Activated CD4-positive, CD25-positive, alpha-beta regulatory T cell treated with anti-CD3 and anti-CD28 coated beads, Interleukin-2, amount 50 U/mL, for 24 hours (primary cell): ENCODE data around the gene PCGF3.
"Not testable (repeated sequence)": the region's sequence is repeated elsewhere in the genome, so short reads cannot be mapped to it uniquely, and the experiment has no call there.

ENCODE experiments used
- ATAC-seq, 2 donors: fragments of 150-1000 bp; cut with Tn5 transposase; one replicate each; pipeline ENCODE4 v1.10.0; 2021; ENCODE audit warnings: mild to moderate bottlenecking in 1 of 2, moderate library complexity in 1 of 2

Gene PCGF3

GRCh38 chr4:683982-684622, 21.5 kb upstream of the PCGF3 start:
- ATAC-seq, result no peak

DNA sequence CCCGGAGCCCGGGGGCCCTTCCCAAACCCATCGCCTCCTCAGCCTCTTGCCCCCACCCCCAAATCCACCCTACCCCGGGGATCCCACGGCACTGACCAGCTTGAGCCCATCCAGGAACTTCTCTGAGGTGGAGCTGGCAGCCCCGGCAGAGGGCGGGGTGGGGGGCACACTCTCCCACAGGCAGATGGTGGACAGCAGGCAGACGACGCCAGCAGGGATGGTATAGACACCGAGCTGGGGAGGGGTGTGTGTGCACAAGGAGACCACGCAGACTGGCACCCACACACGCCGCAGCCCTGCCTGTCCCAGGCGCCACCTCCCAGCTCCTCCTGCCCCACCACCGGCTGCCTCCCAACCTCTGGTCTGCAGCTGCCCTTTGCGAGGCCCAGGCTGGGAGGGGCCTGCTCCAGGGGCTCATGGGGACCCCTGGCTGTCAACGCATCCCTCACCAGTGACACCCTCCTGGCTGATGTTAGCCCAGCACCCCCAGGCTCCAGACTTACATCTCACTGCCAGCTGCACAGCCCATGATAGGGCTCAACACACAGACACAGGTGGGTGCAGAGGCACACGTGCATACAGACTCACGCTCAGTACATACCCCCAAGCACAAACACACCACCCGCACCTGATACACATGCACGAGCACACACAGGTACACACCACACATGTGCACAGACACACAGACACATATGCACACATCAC, 20.9 kb upstream of the PCGF3 start:
- no peak for ATAC-seq

DNA sequence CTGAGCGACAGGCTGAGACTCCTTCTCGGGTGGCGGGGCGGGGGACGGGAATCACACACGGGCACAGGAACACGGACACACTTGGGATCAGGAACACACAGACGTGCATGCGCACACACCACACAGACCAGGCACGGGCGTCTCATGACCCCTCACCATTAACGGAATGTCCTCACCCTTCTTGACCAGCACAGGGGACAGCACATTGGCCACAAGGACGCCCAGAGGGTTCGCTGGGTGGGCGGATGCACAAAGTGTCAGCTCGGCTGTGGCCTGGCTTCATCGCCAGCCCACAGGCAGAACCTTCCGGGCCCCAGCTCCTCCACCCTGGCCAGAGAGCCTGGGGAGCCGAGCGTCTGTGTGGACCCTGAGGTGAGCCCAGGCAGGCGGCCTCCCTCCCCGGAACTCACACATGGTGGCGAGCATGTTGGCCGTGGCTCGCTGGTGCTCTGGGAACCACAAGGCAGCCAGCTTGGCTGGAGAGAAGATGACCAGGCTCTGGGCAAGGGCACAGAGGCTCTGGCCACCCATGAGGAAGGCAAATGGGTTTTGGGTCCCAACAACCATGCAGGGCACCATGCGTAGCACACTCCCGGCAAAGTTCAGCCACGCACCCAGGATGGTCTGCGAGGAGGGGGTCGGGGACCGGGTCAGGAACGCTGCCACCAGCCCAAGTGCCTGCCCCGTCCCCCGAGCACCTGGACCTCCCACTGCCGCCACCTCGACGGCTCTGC, 19.8 kb upstream of the PCGF3 start:
- no peak for ATAC-seq

DNA sequence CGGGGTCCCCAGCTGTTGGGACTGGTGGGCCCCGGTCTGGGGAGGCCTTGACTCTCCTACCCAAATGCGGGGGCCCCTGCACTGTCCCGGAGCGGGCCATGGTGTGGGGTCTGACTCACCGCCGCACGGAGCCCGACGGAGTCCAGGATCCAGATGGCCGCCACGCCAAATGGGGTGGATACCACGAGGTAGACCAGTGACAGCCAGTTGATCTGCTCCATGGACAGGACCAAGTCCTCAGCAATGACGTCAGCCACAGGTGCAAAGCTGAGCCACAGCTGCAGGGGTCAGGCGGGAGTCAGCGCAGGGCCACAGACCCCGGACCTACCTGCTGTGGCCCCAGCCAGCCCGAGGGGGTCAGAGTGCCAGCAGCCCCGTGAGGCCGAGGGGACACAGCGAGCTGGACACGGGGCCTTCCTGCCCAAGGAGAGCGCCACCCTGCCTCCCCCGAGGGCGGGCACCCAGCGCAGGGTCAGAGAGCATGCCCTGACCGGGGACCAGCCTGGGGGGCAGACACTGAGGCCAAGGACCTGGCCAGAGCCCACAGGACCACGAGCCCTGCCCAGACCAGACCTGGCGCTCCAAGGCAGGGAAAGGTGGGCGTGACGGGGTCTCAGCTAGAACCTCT, 19.1 kb upstream of the PCGF3 start:
- ATAC-seq, result no peak

- no peak for ATAC-seq
Measured at GRCh38 chr4:687048-687970, 18.3 kb upstream of the PCGF3 start.

DNA sequence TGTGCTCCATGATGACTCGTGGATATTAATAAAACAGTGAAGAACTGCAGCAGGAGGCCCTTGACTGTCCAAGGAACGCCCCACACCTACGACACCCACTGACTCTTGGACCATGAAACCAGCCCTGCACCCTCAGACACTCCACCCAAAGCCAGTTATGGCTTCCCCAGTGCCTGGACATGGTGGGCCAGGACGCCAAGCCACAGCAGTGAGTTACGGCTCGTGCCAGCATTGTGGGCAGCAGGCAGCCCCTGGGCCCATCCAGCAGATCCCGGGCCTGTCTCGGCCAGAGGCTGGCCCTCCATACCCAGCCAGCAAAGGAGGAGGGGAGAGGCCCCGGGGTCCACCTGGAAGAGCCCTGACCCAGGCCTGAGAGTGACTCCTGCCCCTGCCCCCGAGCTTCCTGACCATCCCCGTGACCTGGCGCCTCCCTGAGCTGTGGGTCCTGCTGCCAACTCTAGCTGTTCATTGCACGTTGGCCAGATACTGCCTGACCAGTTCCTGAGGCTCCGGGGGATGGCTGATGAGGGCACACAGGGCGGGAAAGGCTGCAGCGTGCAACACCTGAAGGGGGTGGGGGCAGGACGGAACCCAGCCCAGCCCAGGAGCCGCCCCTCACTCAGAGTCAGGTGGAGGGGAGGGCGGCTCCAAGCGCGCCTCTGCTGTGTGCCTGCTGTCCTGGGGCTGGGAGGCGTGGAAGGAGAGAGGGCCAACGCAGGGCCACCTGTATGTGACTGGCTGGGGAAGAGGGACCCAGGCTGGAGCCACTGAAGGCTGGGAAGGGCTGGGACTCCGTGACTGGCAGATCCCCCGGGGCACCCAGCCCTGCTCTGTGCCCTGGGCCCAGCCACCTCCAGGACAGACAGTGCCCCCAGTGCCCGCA, 17.4 kb upstream of the PCGF3 start:
- peak in 1 of 2 donors; percentile 11 for ATAC-seq

DNA sequence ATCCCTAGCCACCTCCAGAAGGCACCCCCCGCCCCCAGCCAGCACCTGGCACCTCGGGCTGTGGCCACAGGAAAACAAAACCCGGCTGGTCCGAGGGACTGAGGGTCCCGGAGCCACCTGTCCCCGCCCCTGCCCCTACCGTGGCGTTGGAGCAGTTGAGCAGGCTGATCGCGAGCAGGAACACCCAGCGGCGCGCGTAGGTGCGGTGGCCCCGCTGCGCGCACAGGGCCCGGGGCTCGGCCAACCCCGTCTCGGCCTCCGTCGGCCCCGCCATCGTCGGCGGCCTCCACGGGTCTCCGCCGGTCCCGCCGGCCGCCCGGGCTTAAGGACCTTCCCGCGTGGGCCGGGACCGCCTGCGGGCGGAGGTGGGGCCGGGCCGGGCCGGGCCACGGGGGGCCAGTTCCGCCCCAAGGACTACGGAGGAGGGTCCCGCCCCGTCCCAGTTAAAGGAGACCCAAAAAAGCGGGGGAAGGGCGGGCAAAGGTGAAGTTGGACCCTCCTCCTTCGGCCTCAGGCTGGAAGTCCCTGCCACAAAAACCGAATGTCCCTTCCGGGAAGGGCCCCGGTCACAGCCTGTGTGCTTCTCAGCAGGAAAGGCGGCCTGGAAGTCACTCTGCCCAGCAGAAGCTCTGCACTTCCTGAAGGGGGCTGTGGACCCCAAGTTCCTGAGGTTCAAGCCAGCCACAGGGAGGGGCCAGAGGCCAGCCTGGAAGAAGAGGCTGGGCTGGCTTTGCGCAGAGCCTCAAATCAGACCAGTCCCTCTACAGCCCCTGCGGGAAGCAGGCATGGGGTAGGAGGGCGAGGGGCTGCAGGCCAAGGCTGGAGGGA, 16.6 kb upstream of the PCGF3 start, which contains the start of gene SLC49A3:
Gene SLC49A3, minus strand, starts transcription at position 298 of the 828 bp plus-strand sequence. Its CDS starts 24 bp downstream, at position 274.
- peak; percentile 28 to 38 for ATAC-seq

DNA sequence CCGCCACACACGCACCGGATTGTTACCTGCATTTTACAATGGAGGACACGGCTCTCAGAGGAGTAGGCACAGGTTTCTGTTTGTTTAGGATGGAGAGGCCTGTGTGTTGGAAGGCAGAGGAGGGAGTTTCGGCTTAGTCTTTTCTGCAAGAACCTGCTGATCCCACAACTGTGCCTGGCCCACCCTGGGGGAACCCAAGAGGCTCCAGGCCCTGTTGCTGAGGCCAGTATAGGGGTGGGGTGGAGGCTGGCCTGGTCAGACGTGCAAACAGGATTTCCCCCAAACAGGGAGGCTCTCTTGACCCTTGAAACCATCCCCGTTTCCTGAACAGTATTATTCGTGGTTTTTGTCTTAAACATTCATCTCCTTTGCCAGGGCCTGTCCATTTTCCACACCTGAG, 15.9 kb upstream of the PCGF3 start:
- ATAC-seq, result no peak

DNA sequence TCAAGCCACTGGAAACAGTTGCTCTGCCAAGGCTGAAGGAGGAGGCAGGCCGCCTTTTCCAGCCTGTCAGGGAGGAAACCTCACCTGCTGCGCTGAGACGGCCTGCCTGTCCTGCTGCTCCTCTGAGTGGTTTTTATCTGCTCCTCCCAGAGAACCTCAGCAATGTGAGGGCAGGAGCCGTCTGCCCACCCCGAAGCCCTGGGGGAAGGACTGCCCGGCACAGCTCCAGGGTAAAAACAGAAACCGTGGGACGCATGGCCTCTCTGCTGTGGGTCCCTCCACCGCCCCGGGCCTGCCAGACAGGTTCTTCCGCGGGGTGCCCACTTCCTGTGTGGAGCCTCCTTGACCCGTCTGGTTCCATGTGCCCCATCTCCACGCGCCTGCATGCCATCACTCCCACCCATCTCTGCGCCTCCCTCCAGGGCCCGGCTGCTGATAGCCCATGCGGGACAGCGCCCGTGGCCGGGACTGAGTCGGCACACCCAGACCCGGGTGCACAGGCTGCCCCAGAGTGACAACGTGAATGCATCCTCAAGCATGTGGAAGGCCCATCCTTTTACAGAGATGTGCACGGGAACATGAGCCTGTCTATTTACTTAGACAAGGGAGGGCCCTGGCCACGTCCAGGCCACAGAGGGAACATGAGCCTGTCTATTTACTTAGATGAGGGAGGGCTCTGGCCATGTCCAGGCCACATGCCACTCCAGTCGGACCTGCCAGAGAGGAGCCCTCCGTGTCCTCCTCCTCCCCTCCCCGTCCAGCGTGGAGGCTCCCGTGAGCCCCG, 12.7 kb upstream of the PCGF3 start:
- no peak for ATAC-seq

- ATAC-seq, result not testable (repeated sequence)
Measured at GRCh38 chr4:694341-694940, 11.2 kb upstream of the PCGF3 start.

DNA sequence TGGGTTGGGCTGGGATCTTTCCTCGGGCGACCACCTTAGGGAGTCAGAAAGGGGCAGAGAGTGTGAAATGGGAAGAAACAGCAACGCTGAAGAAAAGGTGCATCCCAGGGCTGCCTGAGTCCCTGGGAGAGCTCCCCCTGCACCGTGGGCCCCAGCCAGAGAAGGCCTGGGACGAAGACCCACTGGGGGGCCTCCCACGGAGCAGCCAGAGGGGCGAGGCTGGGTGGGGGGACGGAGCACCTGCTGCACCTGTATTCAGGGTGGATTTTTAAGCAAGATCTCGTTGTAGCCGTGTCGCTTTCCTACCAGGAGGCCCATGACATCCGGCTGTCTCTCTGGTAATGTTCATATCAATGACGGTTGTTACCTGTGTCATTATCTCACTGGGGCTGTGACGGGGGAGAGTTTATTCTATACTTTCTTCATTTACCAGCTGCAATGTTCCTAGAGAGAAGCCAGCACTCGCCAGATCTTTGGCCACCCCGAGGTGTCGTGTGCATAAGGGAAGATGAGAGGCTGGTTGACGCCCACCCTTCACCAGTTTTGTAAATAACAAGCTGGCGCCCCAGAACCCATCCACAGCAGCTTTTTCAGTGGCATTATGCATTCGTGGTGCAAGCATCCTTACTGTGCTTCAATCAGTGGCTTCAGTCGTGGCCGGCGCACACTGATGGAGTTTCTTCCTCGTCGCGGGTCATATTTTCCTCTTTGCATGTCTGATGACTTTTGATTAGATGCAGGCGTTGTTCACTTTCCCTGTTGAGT, 5.6 kb upstream of the PCGF3 start:
- no peak for ATAC-seq

- no peak for ATAC-seq
Measured at GRCh38 chr4:700587-701264, 4.9 kb upstream of the PCGF3 start.

DNA sequence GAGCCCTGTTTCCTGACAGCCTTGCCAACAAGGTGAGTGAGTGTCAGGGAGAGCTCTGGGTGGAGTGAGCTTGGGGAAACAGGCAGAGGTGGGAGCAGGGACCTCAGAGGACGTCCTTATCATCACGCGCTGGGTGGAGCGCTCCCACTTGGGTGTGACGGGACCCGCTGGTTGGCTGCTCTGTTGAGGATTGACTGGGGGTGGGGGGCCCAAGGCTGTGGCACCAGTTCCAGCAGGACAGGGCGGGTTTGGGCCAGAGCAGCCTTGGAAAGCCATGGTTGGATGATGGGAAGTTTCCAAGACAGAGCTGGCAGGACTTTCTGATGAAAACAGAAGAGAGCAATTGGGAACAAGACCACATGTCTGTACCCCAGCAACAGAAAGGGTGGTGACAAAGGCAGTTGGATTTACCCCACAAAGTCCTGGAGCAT, 3.0 kb upstream of the PCGF3 start:
- ATAC-seq, result no peak

GRCh38 chr4:703336-704197, 2.1 kb upstream of the PCGF3 start:
- no peak for ATAC-seq

GRCh38 chr4:704198-704891, 1.3 kb upstream of the PCGF3 start:
- no peak for ATAC-seq

DNA sequence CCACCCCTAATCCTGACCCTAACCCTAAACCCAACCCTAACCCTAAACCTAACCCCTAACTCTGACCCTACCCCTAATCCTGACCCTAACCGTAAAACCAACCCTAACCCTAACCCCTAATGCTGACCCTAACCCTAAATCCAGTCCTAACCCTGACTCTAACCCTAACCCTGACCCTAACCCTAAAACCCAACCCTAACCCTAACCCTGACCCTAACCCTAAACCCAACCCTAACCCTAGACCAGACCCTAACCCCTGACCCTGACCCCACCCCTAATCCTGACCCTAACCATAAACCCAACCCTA, 708 bp upstream of the PCGF3 start:
- ATAC-seq, result no peak
